ENCODE data around the gene PTH1R. TPM values are rescaled to one million over a fixed set of nuclear protein-coding genes. Genes with fewer than 3 reads are reported as not detected.

Gene PTH1R
- total RNA-seq, 2 donors from 2014 or later = not detected

GRCh38 chr3:46845860-46846623, 31.5 kb upstream of the PTH1R start:
- peak; percentile 89 for ATAC-seq (replicated peaks)
- H3K27me3 Mint-ChIP-seq = no peaks in the 10 kb centered on the region
- no peak overlapping the region for H3K27ac Mint-ChIP-seq
- peak overlapping the region; percentile 70 for H3K4me3 Mint-ChIP-seq
- no peaks in the 10 kb centered on the region for H3K4me1 Mint-ChIP-seq
- no peaks in the 10 kb centered on the region for H3K36me3 Mint-ChIP-seq (ENCODE audit: low read depth)
- peaks cover 5% of the 10 kb centered on the region for H3K9me3 Mint-ChIP-seq

- H3K27ac Mint-ChIP-seq = no peak overlapping the region
- H3K4me3 Mint-ChIP-seq = peak overlapping the region; percentile 70
- ATAC-seq (replicated peaks) = no peak
- no peaks in the 10 kb centered on the region for H3K4me1 Mint-ChIP-seq
- no peaks in the 10 kb centered on the region for H3K27me3 Mint-ChIP-seq
- H3K9me3 Mint-ChIP-seq = no peaks in the 10 kb centered on the region
- no peaks in the 10 kb centered on the region for H3K36me3 Mint-ChIP-seq (ENCODE audit: low read depth)
These were observed 30.6 kb upstream of the PTH1R start for GRCh38 chr3:46846624-46847542.

- ATAC-seq (replicated peaks) = no peak
- H3K36me3 Mint-ChIP-seq (ENCODE audit: low read depth) = no peaks in the 10 kb centered on the region
- H3K9me3 Mint-ChIP-seq = no peaks in the 10 kb centered on the region
These were observed 29.8 kb upstream of the PTH1R start for GRCh38 chr3:46847744-46848143.

GRCh38 chr3:46848271-46849044, 29.1 kb upstream of the PTH1R start:
- Mint-ChIP-seq H3K9me3 (no peaks in the 10 kb centered on the region), H3K4me3 (no peak overlapping the region), H3K36me3 (ENCODE audit: low read depth) (no peaks in the 10 kb centered on the region), H3K27ac (no peak overlapping the region), H3K27me3 (no peaks in the 10 kb centered on the region), H3K4me1 (no peaks in the 10 kb centered on the region)
- ATAC-seq (replicated peaks) = no peak

More at GRCh38 chr3:46847744-46848143, 29.8 kb upstream of the PTH1R start:
- H3K4me3 Mint-ChIP-seq = no peak overlapping the region
- no peaks in the 10 kb centered on the region for H3K4me1 Mint-ChIP-seq
- no peaks in the 10 kb centered on the region for H3K27me3 Mint-ChIP-seq
- H3K27ac Mint-ChIP-seq = no peak overlapping the region

GRCh38 chr3:46849045-46849631, 28.4 kb upstream of the PTH1R start:
- ATAC-seq (replicated peaks) = no peak

GRCh38 chr3:46849686-46850467, 27.6 kb upstream of the PTH1R start:
- H3K27ac Mint-ChIP-seq = no peak overlapping the region
- H3K4me3 Mint-ChIP-seq = no peak overlapping the region
- no peaks in the 10 kb centered on the region for H3K9me3 Mint-ChIP-seq
- H3K4me1 Mint-ChIP-seq = no peaks in the 10 kb centered on the region
- no peaks in the 10 kb centered on the region for H3K36me3 Mint-ChIP-seq (ENCODE audit: low read depth)
- ATAC-seq (replicated peaks) = no peak
- no peaks in the 10 kb centered on the region for H3K27me3 Mint-ChIP-seq

More at GRCh38 chr3:46849045-46849631, 28.4 kb upstream of the PTH1R start:
- H3K4me3 Mint-ChIP-seq = no peak overlapping the region
- no peaks in the 10 kb centered on the region for H3K27me3 Mint-ChIP-seq
- no peak overlapping the region for H3K27ac Mint-ChIP-seq
- no peaks in the 10 kb centered on the region for H3K4me1 Mint-ChIP-seq
- H3K36me3 Mint-ChIP-seq (ENCODE audit: low read depth) = no peaks in the 10 kb centered on the region
- no peaks in the 10 kb centered on the region for H3K9me3 Mint-ChIP-seq

- Mint-ChIP-seq H3K27me3 (no peaks in the 10 kb centered on the region), H3K9me3 (no peaks in the 10 kb centered on the region), H3K4me1 (no peaks in the 10 kb centered on the region), H3K27ac (no peak overlapping the region), H3K4me3 (no peak overlapping the region), H3K36me3 (ENCODE audit: low read depth) (no peaks in the 10 kb centered on the region)
- ATAC-seq (replicated peaks) = no peak
These were observed 27.1 kb upstream of the PTH1R start for GRCh38 chr3:46850468-46850779.

- no peaks in the 10 kb centered on the region for H3K4me1 Mint-ChIP-seq
- H3K4me3 Mint-ChIP-seq = no peak overlapping the region
- no peaks in the 10 kb centered on the region for H3K27me3 Mint-ChIP-seq
- no peak overlapping the region for H3K27ac Mint-ChIP-seq
- H3K9me3 Mint-ChIP-seq = no peaks in the 10 kb centered on the region
- H3K36me3 Mint-ChIP-seq (ENCODE audit: low read depth) = no peaks in the 10 kb centered on the region
- no peak for ATAC-seq (replicated peaks)
These were observed 25.9 kb upstream of the PTH1R start for GRCh38 chr3:46851364-46852333.

- Mint-ChIP-seq H3K36me3 (ENCODE audit: low read depth) (no peaks in the 10 kb centered on the region), H3K4me3 (no peak overlapping the region), H3K9me3 (no peaks in the 10 kb centered on the region), H3K27me3 (no peaks in the 10 kb centered on the region), H3K4me1 (no peaks in the 10 kb centered on the region), H3K27ac (no peak overlapping the region)
- ATAC-seq (replicated peaks) = no peak
These were observed 25.2 kb upstream of the PTH1R start for GRCh38 chr3:46852334-46852720.

GRCh38 chr3:46852839-46853355, 24.6 kb upstream of the PTH1R start:
- Mint-ChIP-seq H3K27me3 (peaks cover 4% of the 10 kb centered on the region), H3K4me1 (no peaks in the 10 kb centered on the region), H3K9me3 (no peaks in the 10 kb centered on the region), H3K36me3 (ENCODE audit: low read depth) (no peaks in the 10 kb centered on the region), H3K27ac (no peak overlapping the region), H3K4me3 (no peak overlapping the region)
- no peak for ATAC-seq (replicated peaks)

GRCh38 chr3:46853441-46854415, 23.8 kb upstream of the PTH1R start:
- Mint-ChIP-seq H3K4me3 (no peak overlapping the region), H3K4me1 (no peaks in the 10 kb centered on the region), H3K9me3 (no peaks in the 10 kb centered on the region), H3K36me3 (ENCODE audit: low read depth) (no peaks in the 10 kb centered on the region), H3K27ac (no peak overlapping the region), H3K27me3 (peaks cover 6% of the 10 kb centered on the region)
- ATAC-seq (replicated peaks) = no peak

- Mint-ChIP-seq H3K9me3 (no peaks in the 10 kb centered on the region), H3K4me3 (no peak overlapping the region)
- no peak for ATAC-seq (replicated peaks)
These were observed 22.9 kb upstream of the PTH1R start for GRCh38 chr3:46854555-46854991.

More at GRCh38 chr3:46854555-46854991, 22.9 kb upstream of the PTH1R start:
- no peaks in the 10 kb centered on the region for H3K4me1 Mint-ChIP-seq
- H3K27me3 Mint-ChIP-seq = peaks cover 6% of the 10 kb centered on the region
- H3K27ac Mint-ChIP-seq = no peak overlapping the region
- H3K36me3 Mint-ChIP-seq (ENCODE audit: low read depth) = no peaks in the 10 kb centered on the region

Measured in activated T-helper 17 cell treated with anti-CD3 and anti-CD28 coated beads, Interleukin-2, amount 50 U/mL, for 72 hours (primary cell).